GM19372 (cell line): ENCODE measurements around the gene CRTC1.

Source experiments
- ATAC-seq: cut with Tn5 transposase; IDR thresholded peaks from one replicate; pipeline ENCODE4 v1.9.1; 2021; ENCODE audit warnings: mild to moderate bottlenecking, low read depth, moderate library complexity; ENCODE audit not compliant: unreplicated experiment

CRTC1 gene

DNA sequence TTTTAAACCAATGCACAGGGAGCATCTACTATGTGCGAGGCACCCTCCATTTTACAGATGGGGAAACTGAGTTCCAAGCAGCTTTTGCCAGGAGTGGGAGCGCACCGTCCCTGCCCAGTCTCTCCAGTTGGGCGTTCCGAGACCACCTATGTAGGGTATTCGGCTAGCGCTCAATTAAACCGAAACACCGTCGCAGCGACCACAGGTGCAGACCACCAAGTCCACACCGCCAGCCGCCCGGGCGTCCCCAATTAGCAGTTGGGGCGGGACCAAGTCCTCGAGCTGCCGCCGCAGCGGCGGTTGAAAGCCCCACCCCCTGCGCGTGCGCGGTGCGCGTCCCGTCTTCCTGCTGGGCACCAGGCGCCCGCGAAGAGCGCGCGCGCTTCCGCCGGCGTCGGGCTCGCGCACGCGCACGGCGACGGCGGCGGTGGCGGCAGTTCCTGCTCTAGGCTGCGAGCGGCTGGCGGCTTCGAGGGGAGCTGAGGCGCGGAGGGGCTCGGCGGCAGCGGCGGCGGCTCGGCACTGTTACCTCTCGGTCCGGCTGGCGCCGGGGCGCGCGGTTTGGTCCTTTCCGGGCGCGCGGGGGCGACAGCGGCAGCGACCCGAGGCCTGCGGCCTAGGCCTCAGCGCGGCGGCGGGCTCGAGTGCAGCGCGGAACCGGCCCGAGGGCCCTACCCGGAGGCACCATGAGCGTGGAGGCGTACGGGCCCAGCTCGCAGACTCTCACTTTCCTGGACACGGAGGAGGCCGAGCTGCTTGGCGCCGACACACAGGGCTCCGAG, 148.2 kb downstream of the CRTC1 start, which contains the start of gene UPF1:
Gene UPF1, plus strand, starts transcription at position 436 of the 782 bp plus-strand sequence. Its CDS starts 251 bp downstream, at position 687.
- ATAC-seq, result peak; percentile 75
